PFSK-1 (cell line): ENCODE measurements around the gene ZDHHC7.

Experiments used
- POLR2AphosphoS5 ChIP-seq: IDR thresholded peaks from 2 replicates; pipeline ENCODE4 v1.6.1; 2012; ENCODE audit warnings: low read depth, mild to moderate bottlenecking, control low read depth, low read length, moderate library complexity
- SIN3A ChIP-seq: IDR thresholded peaks from 2 replicates; pipeline ENCODE4 v1.6.1; 2012; ENCODE audit warnings: mild to moderate bottlenecking, low read length, moderate library complexity, borderline replicate concordance; ENCODE audit not compliant: insufficient read depth
- TAF1 ChIP-seq: IDR thresholded peaks from 2 replicates; pipeline ENCODE4 v1.6.1; 2012; ENCODE audit warnings: low read length, control low read depth, borderline replicate concordance; ENCODE audit not compliant: insufficient read depth

GRCh38 chr16:85052536-85052935, 41.2 kb upstream of the ZDHHC7 start:
- TF ChIP-seq POLR2AphosphoS5 = no peak
- TF ChIP-seq TAF1 = no peak
- no peak for TF ChIP-seq SIN3A
